ENCODE measurements around the gene CHPF.

The CHPF gene

GRCh38 chr2:219511547-219512325 lies 31.9 kb downstream of the CHPF start:
- DNase-seq: no peak

DNA sequence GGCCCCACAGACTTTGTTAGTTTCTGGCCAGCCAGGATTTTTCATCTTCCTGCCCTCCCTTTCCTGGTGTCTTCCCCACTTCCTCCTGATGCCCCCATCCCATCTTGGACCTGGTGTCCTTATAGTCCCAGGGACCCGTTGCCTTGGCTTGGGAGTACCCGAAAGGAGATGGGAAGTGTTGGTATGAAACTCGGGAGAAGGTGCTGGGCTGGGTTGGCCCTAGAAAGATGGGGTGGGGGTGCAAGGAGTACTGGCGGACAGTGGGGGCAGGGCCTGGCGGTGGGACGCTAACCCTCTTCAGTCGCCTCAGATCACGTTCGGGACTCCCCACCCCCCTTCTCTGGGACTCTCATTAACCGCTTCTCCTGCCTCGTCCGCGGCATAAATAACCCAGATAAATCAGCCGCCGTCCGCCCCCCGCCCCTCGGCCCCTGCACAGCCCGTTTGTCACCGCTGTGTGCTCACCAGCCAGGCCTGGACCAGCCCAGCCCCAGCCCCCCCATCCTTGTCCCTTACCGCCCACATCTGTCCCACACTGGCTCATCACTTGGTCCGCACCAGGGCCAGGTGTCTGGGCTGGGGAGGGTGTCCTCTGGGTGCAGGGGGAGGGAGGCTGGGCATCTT lies 33.0 kb downstream of the CHPF start:
- DNase-seq: no peak

DNA sequence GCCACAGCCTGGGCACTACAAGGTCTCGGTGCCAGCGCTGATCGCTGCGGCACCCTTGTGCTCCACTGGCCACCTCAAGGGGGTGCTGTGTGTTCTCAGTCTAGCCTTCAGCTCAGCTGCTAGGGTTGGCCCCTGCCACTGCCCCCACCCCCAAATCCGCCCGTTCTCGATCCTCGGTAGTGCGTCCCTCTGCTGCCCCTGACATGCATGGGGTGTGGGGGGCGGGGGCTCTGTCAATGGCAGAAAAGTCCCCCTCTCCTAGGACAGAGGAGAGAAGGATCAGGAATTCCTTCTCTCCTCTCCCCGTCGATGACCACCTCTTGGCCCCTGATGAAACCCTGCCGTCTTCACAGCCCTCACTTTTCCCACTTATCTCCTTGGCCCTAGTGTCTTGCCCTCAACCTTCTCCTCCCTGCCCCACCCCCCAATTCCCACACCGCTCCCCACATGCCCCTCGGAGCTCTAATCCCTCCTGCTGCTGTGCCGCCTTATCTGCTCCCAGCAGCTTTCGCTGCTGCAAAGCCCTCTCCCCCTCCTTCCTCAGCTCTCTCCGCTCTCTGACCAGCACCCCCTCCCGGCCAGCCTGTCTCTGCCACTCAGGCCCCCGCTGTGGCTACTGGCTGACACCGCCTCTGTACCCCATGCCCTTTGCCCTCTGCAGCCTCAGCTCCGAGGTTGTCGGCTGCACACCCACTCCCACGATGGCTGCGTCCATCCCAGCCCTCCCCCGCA lies 33.7 kb downstream of the CHPF start:
- DNase-seq: peak; percentile 40 to 64

- DNase-seq: no peak
These were observed 34.4 kb downstream of the CHPF start for GRCh38 chr2:219508971-219509779.

GRCh38 chr2:219508444-219508734 lies 35.2 kb downstream of the CHPF start:
- DNase-seq: no peak

DNA sequence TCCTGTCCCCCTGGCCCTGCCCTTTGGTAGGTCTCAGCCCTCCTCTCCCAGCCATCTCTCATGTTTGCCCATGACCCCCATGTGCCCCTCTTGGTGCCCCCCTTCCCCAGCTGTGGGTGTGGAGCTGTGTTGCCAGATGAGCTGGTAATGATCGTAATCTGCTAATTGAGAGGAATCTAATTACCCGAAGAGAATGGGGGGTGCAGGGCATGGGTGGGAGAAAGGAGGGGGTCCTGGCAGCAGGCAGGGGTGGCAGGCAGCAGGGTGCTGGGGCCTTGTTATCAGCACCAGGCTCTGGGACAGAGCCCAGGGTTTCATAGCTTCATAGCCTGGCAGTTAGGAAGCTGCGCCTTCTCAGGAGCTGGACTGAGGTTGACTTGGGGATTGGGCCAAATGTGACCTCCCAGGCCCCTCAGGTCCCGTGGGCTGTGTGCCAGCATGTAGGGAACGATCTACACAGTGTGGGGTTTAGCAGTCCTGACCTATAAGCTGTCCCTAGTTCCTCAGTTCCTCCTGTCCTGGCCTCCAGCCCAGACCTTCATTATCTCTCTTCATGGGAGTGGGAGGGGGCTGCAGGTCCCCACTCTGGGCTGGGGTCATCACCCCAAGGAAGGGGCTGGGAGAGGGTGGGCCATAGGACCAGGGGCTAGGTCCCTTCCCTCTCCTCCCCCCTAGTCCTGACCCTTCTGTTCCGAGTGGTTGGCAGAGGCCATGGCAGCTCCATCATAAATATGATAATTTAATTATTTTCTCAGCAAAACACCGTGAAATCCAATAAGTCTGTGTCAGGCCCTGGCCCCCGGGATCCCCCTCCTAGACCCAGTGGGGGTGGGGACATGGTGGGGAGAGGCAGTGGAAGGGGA lies 35.8 kb downstream of the CHPF start:
- no peak for DNase-seq

GRCh38 chr2:219506802-219507526 lies 36.6 kb downstream of the CHPF start:
- DNase-seq: no peak

GRCh38 chr2:219506153-219506801 lies 37.3 kb downstream of the CHPF start:
- DNase-seq: no peak

- DNase-seq: no peak
These were observed 38.0 kb downstream of the CHPF start for GRCh38 chr2:219505585-219505984.

GRCh38 chr2:219502618-219503017 lies 41.0 kb downstream of the CHPF start:
- DNase-seq: no peak

GRCh38 chr2:219501849-219502248 lies 41.8 kb downstream of the CHPF start:
- no peak for DNase-seq

GRCh38 chr2:219500135-219500534 lies 43.5 kb downstream of the CHPF start:
- DNase-seq: no peak

DNA sequence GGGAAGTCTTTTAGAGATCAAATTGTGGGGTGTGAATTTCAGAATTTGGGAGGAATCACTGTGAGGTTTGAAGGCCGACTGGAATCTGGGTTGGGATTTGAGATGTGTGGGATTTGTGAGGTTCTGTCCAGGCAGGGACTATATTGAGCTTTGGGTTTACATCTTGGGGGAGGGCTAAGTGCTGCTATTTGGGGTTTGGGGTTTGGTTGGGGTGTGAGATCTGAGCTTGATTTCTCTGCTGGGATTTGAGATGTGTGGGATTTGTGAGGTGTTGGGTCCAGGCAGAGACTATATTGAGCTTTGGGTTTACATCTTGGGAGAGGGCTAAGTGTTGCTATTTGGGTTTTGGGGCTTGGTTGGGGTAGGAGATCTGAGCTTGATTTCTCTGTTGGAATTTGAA lies 44.1 kb downstream of the CHPF start:
- DNase-seq: no peak

- no peak for DNase-seq
These were observed 44.6 kb downstream of the CHPF start for GRCh38 chr2:219499058-219499307.

GRCh38 chr2:219498280-219499057 lies 45.1 kb downstream of the CHPF start, which contains the start of gene GMPPA:
TSS of gene GMPPA (plus strand) at chr2:219498891. CDS start at chr2:219499976, 1,085 bp downstream.
- DNase-seq: peak; percentile 94 to 95

DNA sequence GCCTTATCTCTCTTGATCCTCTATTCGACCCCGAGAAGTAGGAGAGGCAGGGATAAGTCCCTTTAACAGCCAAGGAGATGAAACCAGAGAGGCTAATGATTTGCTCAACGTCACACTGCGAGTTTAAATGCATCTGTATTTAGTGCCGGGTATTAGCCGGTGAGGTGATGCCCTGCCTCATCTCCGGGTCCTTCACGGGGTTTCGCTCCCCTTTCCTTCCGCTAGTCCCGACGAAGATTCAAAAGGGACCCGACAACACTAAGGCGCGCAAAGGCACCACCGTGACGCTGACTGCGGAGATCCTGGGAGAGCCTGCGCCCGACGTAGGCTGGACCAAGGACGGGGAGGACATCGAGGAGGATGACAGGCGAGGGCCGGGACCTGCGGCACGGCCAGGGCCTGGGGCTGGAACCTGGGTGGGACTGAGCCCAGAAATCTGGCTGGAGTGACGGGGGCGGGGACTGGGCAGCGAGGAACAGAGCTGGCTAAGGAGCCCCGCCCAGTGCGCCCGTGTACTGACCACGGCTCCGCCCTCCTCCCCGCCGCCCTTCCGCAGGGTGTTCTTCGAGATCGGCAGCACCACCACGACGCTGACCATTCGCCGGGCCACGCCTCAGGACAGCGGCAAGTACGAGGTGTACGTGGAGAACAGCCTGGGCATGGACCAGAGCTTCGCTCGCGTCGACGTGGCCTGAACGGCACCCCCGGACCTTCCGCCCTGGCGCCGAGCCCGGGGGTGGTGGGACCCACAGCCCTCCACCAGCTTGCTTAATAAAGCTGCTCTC lies 45.9 kb downstream of the CHPF start:
- no peak for DNase-seq

DNA sequence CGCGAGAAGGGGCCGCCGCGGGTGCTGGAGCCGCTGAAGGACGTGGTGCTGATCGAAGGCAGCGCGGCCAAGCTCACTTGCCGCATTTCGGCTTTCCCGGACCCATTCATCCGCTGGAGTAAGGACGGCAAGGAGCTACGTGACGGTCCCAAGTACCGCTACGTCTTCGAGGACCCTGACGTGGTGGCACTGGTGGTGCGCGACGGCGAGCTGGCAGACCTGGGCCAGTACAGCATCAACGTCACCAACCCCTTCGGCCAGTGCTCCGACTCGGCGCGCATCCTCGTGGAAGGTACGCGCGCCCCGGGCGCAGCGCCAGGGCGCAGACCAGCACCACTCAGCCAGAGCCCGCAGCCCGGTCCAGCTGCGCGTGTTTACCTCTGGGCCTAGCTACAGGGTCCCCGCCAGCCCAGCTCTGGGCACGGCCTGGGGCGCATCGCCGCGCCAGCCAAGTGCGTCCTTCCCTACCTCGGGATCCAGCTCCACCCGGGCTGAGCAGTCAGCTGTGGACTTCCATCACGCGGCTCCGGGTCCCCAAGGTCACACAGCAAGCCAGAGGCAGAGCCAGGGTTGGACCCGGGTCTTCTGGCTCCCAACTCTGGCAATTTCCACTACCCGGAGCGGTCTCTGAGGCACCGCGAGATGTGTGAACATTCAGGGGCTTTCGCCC lies 46.6 kb downstream of the CHPF start:
- no peak for DNase-seq

DNA sequence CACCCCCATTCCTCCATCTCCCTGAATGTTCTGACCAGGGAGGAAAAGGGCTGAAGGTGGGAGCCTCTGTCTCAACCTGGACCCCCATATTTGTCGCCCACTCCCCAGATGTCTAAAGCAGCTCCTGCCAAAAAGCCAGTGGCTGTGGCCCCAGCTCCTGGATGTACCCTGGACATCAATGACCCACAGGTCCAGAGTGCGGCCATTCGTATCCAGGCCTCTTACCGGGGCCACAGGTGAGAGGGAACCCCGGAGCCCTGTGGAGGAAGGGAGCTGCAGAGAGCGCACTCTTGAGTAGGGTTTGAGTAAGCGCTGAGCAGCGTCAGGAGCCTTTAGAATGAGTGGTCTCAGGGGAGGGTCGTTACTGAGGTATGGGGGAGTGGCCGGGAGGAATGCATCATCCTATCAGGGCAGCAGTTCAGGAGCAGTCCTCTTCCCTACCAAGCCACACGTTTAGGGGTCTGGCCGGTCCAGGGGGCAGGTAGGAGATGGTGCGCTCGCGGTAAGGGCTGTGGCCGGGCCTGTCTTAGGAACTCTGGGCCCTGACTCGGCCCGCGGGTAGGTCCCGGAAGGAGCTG lies 47.3 kb downstream of the CHPF start:
- DNase-seq: no peak

Measured in NCI-H2081 (cell line).